GM19397 (cell line): ENCODE results near the gene DDX46.
"Not testable (repeated sequence)": the region's sequence is repeated elsewhere in the genome, so short reads cannot be mapped to it uniquely, and the experiment has no call there.

Source experiments
- ATAC-seq: cut with Tn5 transposase; IDR thresholded peaks from one replicate; pipeline ENCODE4 v1.9.1; 2021; ENCODE audit warnings: mild to moderate bottlenecking, moderate library complexity; ENCODE audit not compliant: unreplicated experiment

The DDX46 gene

GRCh38 chr5:134838361-134838760, 79.8 kb downstream of the DDX46 start:
- not testable (repeated sequence) for ATAC-seq

GRCh38 chr5:134840811-134841210, 82.2 kb downstream of the DDX46 start:
- ATAC-seq = no peak

- ATAC-seq = no peak
Measured at GRCh38 chr5:134844252-134844651, 85.7 kb downstream of the DDX46 start.

GRCh38 chr5:134845335-134845851, 86.8 kb downstream of the DDX46 start:
- ATAC-seq = no peak

- ATAC-seq = peak; percentile 93
Measured at GRCh38 chr5:134845852-134846640, 87.5 kb downstream of the DDX46 start, which contains the start of gene C5orf24. C5orf24 (plus strand) TSS chr5:134845968; CDS start chr5:134854901, 8,933 bp downstream.

GRCh38 chr5:134846641-134846960, 88.0 kb downstream of the DDX46 start:
- no peak for ATAC-seq

- not testable (repeated sequence) for ATAC-seq
Measured at GRCh38 chr5:134849434-134849933, 90.9 kb downstream of the DDX46 start.

- no peak for ATAC-seq
Measured at GRCh38 chr5:134851307-134851923, 92.8 kb downstream of the DDX46 start.

- ATAC-seq = not testable (repeated sequence)
Measured at GRCh38 chr5:134856465-134856864, 97.9 kb downstream of the DDX46 start.

- ATAC-seq = no peak
Measured at GRCh38 chr5:134857401-134857800, 98.8 kb downstream of the DDX46 start.

GRCh38 chr5:134864707-134865106, 106.1 kb downstream of the DDX46 start:
- no peak for ATAC-seq

- ATAC-seq = no peak
Measured at GRCh38 chr5:134873494-134873893, 114.9 kb downstream of the DDX46 start.

GRCh38 chr5:134873987-134874830, 115.6 kb downstream of the DDX46 start, which contains the start of gene TXNDC15:
TXNDC15 (plus strand) TSS chr5:134874371; CDS start chr5:134874428, 57 bp downstream.
- ATAC-seq = peak; percentile 81

GRCh38 chr5:134874831-134875655, 116.5 kb downstream of the DDX46 start:
- ATAC-seq = peak; percentile 37

GRCh38 chr5:134877159-134877558, 118.6 kb downstream of the DDX46 start:
- ATAC-seq = no peak

- no peak for ATAC-seq
Measured at GRCh38 chr5:134878403-134878802, 119.8 kb downstream of the DDX46 start.

GRCh38 chr5:134879456-134879855, 120.9 kb downstream of the DDX46 start:
- ATAC-seq = no peak
